GM12875 (cell line): ENCODE results near the gene GPR162.

ENCODE experiments used
- H3K4me3 ChIP-seq: one replicate; pipeline ENCODE4 v1.5.1; 2011; ENCODE audit warnings: low read depth, low read length, control low read depth
- TF ChIP-seq, protein P1 (sequence below): IDR thresholded peaks from 2 replicates; pipeline ENCODE4 v1.5.1; 2011; ENCODE audit warnings: low read depth, mild to moderate bottlenecking, control low read depth, inconsistent platforms, low read length, moderate library complexity, borderline replicate concordance; ENCODE audit not compliant: insufficient read depth

The GPR162 gene

DNA sequence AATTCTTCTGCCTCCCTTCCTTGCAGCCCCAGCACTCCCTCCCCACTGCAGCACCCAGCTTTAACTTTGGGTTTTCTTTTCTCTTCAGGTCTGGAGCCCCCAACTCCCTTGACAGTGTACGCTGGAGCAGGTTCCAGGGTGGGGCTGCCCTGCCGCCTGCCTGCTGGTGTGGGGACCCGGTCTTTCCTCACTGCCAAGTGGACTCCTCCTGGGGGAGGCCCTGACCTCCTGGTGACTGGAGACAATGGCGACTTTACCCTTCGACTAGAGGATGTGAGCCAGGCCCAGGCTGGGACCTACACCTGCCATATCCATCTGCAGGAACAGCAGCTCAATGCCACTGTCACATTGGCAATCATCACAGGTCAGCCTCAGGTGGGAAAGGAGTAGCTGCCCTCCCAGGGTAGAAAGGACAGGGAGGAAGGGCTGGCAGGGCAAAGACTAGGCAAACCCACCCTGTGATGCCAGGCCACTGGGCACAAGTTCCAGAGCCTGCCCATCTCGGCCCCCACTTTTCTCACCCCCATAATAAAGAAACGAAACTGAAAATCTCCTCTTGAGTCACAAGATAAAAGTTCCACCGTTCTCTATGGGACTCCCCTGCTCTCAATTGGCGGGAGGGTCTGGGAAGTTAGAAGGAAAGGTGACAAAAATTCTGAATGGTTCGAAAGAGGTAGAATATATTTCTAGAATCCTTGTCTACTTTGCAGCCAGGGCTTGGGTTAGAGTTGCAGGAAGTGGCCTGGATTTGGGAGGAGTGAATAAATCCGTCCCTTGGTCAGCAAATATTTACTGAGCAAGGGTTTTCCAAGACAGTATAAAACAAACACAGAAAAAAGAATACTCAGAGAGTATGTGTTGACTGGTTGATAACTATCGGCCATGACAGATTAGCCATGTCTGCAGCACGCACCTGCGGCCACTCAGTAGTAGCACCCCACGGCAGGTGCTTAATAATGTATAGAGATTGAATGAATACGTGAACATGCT is 46.1 kb upstream of the GPR162 start:
- no peak overlapping the region for H3K4me3 ChIP-seq
- TF ChIP-seq, protein P1, sequence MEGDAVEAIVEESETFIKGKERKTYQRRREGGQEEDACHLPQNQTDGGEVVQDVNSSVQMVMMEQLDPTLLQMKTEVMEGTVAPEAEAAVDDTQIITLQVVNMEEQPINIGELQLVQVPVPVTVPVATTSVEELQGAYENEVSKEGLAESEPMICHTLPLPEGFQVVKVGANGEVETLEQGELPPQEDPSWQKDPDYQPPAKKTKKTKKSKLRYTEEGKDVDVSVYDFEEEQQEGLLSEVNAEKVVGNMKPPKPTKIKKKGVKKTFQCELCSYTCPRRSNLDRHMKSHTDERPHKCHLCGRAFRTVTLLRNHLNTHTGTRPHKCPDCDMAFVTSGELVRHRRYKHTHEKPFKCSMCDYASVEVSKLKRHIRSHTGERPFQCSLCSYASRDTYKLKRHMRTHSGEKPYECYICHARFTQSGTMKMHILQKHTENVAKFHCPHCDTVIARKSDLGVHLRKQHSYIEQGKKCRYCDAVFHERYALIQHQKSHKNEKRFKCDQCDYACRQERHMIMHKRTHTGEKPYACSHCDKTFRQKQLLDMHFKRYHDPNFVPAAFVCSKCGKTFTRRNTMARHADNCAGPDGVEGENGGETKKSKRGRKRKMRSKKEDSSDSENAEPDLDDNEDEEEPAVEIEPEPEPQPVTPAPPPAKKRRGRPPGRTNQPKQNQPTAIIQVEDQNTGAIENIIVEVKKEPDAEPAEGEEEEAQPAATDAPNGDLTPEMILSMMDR = no peak

DNA sequence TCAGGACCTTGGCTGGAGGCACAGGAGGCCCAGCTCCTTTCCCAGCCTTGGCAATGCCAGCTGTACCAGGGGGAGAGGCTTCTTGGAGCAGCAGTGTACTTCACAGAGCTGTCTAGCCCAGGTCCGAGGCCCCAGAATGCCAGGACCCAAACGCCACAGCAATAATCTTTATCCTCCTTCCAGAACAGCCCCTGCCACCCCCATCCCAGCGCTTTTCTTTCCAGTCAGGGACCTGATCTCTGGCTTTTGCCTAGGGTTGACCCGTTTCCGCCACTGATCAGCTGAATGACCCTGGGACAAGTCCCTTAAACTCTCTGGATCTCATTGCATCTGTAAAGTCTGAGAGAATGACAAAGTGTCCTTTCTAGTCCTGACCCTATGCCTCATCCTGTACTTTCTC is 44.2 kb upstream of the GPR162 start:
- H3K4me3 ChIP-seq = no peak overlapping the region
- TF ChIP-seq, protein P1 = no peak

DNA sequence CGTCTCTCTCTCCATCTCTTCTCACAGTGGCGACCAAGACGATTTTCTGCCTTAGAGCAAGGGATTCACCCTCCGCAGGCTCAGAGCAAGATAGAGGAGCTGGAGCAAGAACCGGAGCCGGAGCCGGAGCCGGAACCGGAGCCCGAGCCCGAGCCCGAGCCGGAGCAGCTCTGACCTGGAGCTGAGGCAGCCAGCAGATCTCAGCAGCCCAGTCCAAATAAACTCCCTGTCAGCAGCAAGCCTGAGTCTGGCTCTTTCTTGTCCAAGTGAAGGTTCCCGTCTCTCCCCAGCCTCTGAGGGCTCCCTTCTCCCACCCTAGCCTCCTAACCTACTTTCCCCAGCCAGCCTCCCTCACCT is 43.4 kb upstream of the GPR162 start:
- no peak overlapping the region for H3K4me3 ChIP-seq
- TF ChIP-seq, protein P1 = no peak

DNA sequence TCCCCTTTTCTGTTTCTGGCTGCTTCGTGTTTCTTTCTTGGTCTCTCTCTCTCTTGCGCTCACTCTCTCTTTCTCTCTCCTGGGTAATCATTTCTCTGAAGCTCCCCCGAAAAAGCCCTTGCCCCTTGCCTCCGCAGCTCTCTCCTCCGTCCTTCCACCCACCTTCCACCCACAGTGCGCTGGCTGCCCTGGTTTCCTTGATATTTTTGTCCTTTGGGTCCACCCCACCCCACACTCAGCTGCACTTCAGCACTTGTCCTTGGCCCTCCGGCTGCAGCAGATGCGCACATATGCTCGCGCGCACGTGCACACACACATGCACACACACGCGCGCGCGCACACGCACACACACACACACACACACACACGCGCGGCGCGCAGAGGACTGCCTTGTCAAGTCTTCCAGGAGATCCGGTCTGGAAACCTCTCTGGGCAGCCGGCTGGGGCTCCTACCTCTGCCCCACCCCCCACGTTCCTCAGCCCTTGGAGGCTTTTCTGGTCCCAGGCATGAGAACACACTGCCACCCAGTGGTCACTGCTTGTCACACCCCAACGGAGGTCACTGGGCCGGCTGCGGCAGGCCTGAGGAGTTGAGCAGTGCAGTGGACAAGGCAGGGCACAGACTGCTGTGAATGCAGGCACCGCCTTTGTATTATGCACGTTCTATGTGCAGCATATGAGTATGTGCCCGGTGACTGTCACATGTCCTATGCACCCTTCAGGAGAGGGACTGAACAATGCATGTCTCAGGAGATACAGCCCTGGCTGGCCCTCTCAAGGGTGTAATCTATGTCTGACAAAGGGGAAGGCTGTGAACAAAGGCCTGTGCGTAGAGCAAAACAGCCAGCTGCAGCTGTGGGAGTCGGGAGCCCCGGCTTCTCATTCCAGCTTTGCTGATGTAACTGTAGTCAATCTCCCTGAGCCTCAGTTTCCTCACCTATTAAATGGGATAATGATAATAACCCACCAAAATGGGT is 42.8 kb upstream of the GPR162 start:
- peak overlapping the region; percentile 49 for H3K4me3 ChIP-seq
- TF ChIP-seq, protein P1 = peak; percentile 90

DNA sequence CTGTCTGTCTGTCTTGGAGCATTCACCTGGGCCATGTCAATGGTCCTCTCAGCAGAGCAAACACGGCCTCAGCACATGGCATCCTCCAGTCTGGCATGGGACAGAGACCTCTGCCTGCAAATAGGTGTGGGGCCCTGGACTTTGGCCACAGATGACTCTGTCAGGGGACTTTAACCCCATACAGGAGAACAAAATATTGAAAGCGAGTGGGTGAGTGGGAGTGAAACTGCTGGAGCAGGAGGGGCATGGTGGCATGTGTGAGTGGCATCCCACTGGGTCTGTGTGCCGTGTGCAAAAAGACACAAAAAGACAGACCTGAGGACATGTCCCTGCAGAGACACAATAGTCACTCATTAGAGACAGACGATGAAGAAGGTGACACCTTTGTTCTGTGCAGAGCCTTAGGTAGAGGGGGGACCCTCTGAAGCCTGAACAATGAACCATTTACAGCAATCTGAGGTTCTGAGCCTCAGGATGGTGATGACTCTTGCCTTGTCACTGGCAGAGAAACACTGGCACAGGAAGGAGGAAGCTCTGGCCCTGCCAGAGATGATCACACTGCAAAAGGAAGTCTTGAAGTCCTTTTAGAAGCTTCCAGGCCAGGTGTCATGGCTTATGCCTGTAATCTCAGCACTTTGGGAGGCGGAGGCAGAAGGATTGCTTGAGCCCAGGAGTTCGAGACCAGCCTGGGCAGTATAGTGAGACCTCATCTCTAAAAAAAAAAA is 41.8 kb upstream of the GPR162 start:
- TF ChIP-seq, protein P1 = no peak
- no peak overlapping the region for H3K4me3 ChIP-seq

DNA sequence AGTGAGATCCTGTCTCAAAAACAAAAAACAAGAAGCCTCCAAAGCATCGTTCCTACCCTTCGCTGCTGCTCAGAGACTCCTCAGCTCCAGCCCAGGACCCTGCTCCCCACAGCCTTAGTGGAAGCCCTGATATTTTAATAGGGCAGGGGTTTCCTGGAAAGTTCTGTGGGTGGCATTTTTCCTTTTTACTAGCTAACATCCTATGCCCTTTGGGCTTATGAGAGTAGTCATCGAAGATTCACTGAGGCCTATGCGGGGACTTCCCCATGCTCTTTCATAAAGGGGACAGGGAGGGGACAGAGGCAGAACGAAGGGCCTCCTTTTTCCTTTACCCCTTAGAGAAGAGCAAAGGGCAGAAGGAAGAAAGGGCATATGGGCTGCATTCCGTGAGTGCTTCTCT is 41.0 kb upstream of the GPR162 start:
- no peak overlapping the region for H3K4me3 ChIP-seq
- TF ChIP-seq, protein P1 = no peak
